OCI-M1 (cell line): ENCODE results near the gene TOMT.

Source experiments
- DNase-seq: peaks from one replicate; lab custom pipeline; 2025; lab: John Stamatoyannopoulos, UW

TOMT gene

GRCh38 chr11:72088076-72088808 is 17.5 kb upstream of the TOMT start:
- DNase-seq: no peak

- peak; percentile 99 for DNase-seq
Observed at GRCh38 chr11:72091292-72091691, 14.4 kb upstream of the TOMT start.

- no peak for DNase-seq
Observed at GRCh38 chr11:72098741-72099140, 7.0 kb upstream of the TOMT start.

- no peak for DNase-seq
Observed at GRCh38 chr11:72100009-72100408, 5.7 kb upstream of the TOMT start.

- peak; percentile 95 for DNase-seq
Observed at GRCh38 chr11:72100462-72100861, 5.3 kb upstream of the TOMT start.

GRCh38 chr11:72102162-72102561 is 3.6 kb upstream of the TOMT start:
- peak; percentile 78 for DNase-seq

GRCh38 chr11:72102631-72102945 is 3.1 kb upstream of the TOMT start:
- no peak for DNase-seq

GRCh38 chr11:72102946-72103753 is 2.6 kb upstream of the TOMT start, which contains the start of gene LAMTOR1:
TSS of gene LAMTOR1 (minus strand) at chr11:72103297. CDS start at chr11:72103224, 73 bp downstream.
- peak; percentile 100 for DNase-seq

- no peak for DNase-seq
Observed at GRCh38 chr11:72103754-72104167, 2.0 kb upstream of the TOMT start.

- no peak for DNase-seq
Observed at GRCh38 chr11:72111300-72112142, 5.8 kb downstream of the TOMT start.

GRCh38 chr11:72112143-72112977 is 6.6 kb downstream of the TOMT start, which contains the start of gene ANAPC15:
TSS of gene ANAPC15 (minus strand) at chr11:72112695. CDS start at chr11:72111276, 1,419 bp downstream.
- peak; percentile 100 for DNase-seq

- DNase-seq: peak; percentile 85
Observed at GRCh38 chr11:72112978-72113808, 7.5 kb downstream of the TOMT start.

- no peak for DNase-seq
Observed at GRCh38 chr11:72114570-72114969, 8.8 kb downstream of the TOMT start.

GRCh38 chr11:72116019-72116755 is 10.5 kb downstream of the TOMT start:
- DNase-seq: no peak

GRCh38 chr11:72119198-72119597 is 13.5 kb downstream of the TOMT start:
- DNase-seq: no peak

GRCh38 chr11:72120930-72121329 is 15.2 kb downstream of the TOMT start:
- no peak for DNase-seq

GRCh38 chr11:72122607-72123006 is 16.9 kb downstream of the TOMT start:
- DNase-seq: peak; percentile 61

- no peak for DNase-seq
Observed at GRCh38 chr11:72123117-72123653, 17.5 kb downstream of the TOMT start.

- DNase-seq: no peak
Observed at GRCh38 chr11:72124046-72124445, 18.3 kb downstream of the TOMT start.
